ENCODE results near the gene PAPOLG.

Gene PAPOLG

GRCh38 chr2:60843006-60843405, 86.9 kb downstream of the PAPOLG start:
- in situ Hi-C loops (cut with MboI; ENCODE audit: low pct_unique_long_range_greater_than_20kb, low sequenced_read_pairs, unreplicated experiment): no loop called here
- DNase-seq (ENCODE audit: low spot score): no peak
- TF ChIP-seq, protein P1, sequence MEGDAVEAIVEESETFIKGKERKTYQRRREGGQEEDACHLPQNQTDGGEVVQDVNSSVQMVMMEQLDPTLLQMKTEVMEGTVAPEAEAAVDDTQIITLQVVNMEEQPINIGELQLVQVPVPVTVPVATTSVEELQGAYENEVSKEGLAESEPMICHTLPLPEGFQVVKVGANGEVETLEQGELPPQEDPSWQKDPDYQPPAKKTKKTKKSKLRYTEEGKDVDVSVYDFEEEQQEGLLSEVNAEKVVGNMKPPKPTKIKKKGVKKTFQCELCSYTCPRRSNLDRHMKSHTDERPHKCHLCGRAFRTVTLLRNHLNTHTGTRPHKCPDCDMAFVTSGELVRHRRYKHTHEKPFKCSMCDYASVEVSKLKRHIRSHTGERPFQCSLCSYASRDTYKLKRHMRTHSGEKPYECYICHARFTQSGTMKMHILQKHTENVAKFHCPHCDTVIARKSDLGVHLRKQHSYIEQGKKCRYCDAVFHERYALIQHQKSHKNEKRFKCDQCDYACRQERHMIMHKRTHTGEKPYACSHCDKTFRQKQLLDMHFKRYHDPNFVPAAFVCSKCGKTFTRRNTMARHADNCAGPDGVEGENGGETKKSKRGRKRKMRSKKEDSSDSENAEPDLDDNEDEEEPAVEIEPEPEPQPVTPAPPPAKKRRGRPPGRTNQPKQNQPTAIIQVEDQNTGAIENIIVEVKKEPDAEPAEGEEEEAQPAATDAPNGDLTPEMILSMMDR (IDR thresholded peaks at IDR 0.05; ENCODE audit: extremely low read depth, insufficient read depth, missing control alignments): no peak

GRCh38 chr2:60844105-60844504, 88.0 kb downstream of the PAPOLG start:
- in situ Hi-C loops (cut with MboI; ENCODE audit: low pct_unique_long_range_greater_than_20kb, low sequenced_read_pairs, unreplicated experiment): no loop called here
- TF ChIP-seq, protein P1 (IDR thresholded peaks at IDR 0.05; ENCODE audit: extremely low read depth, insufficient read depth, missing control alignments): no peak
- DNase-seq (ENCODE audit: low spot score): no peak

DNA sequence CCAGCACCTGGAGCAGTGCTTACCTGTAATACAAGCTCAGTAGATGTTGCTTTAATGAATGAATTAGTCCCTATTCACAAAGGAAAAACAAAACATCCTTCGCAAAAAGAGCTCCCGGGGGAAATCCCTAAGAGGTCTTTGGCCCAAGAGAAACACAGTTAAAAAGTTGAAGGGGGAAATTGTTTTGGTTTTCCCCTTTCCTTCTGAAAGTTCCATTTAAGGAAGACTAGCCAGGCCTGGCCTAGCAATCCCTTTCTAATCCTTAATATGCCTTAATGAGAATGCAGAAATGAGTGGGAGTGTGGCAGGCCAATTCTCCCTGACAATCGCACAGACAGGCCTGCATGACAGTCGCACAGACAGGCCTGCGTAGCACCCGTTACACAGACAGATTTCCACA, 91.8 kb downstream of the PAPOLG start:
- TF ChIP-seq, protein P1 (IDR thresholded peaks at IDR 0.05; ENCODE audit: extremely low read depth, insufficient read depth, missing control alignments): no peak
- in situ Hi-C loops (cut with MboI; ENCODE audit: low pct_unique_long_range_greater_than_20kb, low sequenced_read_pairs, unreplicated experiment): no loop called here
- no peak for DNase-seq (ENCODE audit: low spot score)
